Measurements from ENCODE around the gene CSH1.

DNA sequence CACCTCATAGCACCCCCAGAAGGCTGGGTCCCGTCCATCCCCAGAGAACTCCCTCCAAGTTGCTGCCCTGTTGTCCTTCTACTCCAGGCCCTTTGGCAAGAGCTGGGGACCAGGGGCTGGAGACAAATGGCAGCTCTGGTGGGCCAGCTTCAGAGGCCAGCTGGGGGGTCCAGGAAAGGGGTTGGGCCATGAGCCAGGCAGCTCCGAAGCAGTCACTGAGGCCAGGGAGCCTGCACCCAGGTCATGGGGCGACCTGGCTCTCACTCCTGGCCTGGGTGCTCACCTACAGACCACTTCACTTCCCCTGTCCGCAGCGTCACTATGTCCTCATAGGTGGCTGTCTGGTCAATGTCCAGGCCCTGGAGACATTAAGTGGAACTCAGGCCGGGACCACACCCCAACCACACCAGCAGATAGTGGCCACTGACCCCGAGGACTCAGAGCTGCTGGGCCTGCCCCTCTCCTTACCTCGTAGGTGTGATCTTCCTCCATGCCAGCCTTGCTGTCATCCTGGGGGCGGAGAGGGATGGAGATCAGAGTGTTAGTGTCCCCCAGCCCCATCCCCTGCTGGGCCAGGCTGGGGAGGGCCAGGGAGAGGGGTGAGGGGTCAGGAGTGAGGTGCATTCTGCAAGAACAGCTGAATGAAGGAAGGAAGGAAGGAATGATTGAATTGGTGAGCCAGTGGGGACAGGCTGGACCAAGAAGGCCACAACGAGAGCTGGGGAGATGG is 32.8 kb upstream of the CSH1 start:
- TF ChIP-seq, protein P1, sequence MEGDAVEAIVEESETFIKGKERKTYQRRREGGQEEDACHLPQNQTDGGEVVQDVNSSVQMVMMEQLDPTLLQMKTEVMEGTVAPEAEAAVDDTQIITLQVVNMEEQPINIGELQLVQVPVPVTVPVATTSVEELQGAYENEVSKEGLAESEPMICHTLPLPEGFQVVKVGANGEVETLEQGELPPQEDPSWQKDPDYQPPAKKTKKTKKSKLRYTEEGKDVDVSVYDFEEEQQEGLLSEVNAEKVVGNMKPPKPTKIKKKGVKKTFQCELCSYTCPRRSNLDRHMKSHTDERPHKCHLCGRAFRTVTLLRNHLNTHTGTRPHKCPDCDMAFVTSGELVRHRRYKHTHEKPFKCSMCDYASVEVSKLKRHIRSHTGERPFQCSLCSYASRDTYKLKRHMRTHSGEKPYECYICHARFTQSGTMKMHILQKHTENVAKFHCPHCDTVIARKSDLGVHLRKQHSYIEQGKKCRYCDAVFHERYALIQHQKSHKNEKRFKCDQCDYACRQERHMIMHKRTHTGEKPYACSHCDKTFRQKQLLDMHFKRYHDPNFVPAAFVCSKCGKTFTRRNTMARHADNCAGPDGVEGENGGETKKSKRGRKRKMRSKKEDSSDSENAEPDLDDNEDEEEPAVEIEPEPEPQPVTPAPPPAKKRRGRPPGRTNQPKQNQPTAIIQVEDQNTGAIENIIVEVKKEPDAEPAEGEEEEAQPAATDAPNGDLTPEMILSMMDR (conservative IDR thresholded peaks at IDR 0.05 in 1 of 2, IDR thresholded peaks at IDR 0.05 in 1 of 2; ENCODE audit: low read depth in 1 of 2, low read length in 2 of 2), result no peak
- TF ChIP-seq EZH2 (IDR thresholded peaks at IDR 0.05; ENCODE audit: low read length, missing control alignments), result no peak
